Cardiac septum (tissue), 1 donor: Measurements from ENCODE around the gene TP53BP1. TPM values are rescaled to one million over a fixed set of nuclear protein-coding genes. Genes with fewer than 3 reads are reported as not detected.

Experiments
- DNase-seq: peaks from one replicate; pipeline ENCODE4 v3.0.0-alpha.2; 2020; ENCODE audit warnings: low spot score
- intact Hi-C: fragments of 100-400 bp; cut with DNase I; formaldehyde crosslinking; loops from one replicate; pipeline ENCODE4 v1.14.0; 2022
- total RNA-seq: library from RNA; stranded (reverse); fragmentation: NEBNext Ultra II Directional; extraction: Animal tissue kit (Norgen Biotek cat#: 25700); gene quantifications from one replicate; pipeline ENCODE4 v1.2.1, GENCODE V29; 2021
- donor health status: DM: no; HTN: no; CAD: no.

TP53BP1 gene
- total RNA-seq, 1 donor from 2014 or later = 33.1 TPM

- intact Hi-C loops = loop anchor here (5.0 kb wide), 1 partner anchor 39 kb away; the partner anchor contains the start of gene LCMT2
- DNase-seq = peak; percentile 93
Observed at GRCh38 chr15:43370975-43371974, 121.7 kb downstream of the TP53BP1 start, which contains the start of the genes TUBGCP4 and ZSCAN29. Gene TUBGCP4 (plus strand): TSS chr15:43371101. CDS start chr15:43371355, 254 bp downstream. Gene ZSCAN29 (minus strand): TSS chr15:43371043. CDS start chr15:43369913, 1,130 bp downstream.

GRCh38 chr15:43370310-43370974 lies 122.5 kb downstream of the TP53BP1 start:
- DNase-seq = no peak
- intact Hi-C loops = loop anchor here (5.0 kb wide), 1 partner anchor 38 kb away; the partner anchor contains the start of gene LCMT2

GRCh38 chr15:43361313-43361903 lies 131.5 kb downstream of the TP53BP1 start:
- intact Hi-C loops = no loop called here
- DNase-seq = no peak

GRCh38 chr15:43360821-43361220 lies 132.1 kb downstream of the TP53BP1 start:
- intact Hi-C loops = no loop called here

More at GRCh38 chr15:43360821-43361220, 132.1 kb downstream of the TP53BP1 start:
- no peak for DNase-seq

Other genes starting within 250 kb of the TP53BP1 start
- not detected for gene TGM5, start 226.2 kb downstream of the TP53BP1 start, total RNA-seq
- gene TGM7, start 190.9 kb downstream of the TP53BP1 start, total RNA-seq = not detected
- 6.4 TPM for gene LCMT2, start 162.6 kb downstream of the TP53BP1 start, total RNA-seq
- 14.0 TPM for gene ZSCAN29, start 122.1 kb downstream of the TP53BP1 start, total RNA-seq
- 10.7 TPM for gene TUBGCP4, start 122.1 kb downstream of the TP53BP1 start, total RNA-seq
- 182 TPM for gene MAP1A, start 24.5 kb upstream of the TP53BP1 start, total RNA-seq
- gene PPIP5K1, start 97.1 kb upstream of the TP53BP1 start, total RNA-seq = 42.1 TPM
- gene CKMT1B, start 100.9 kb upstream of the TP53BP1 start, total RNA-seq = not detected
- gene STRC, start 125.6 kb upstream of the TP53BP1 start, total RNA-seq = 0.24 TPM
- gene CATSPER2, start 155.7 kb upstream of the TP53BP1 start, total RNA-seq = 3.0 TPM
- gene CKMT1A, start 200.7 kb upstream of the TP53BP1 start, total RNA-seq = 0.32 TPM